Ascending aorta (tissue), 2 donors: ENCODE data around the gene DMRTC2. TPM values are rescaled to one million over a fixed set of nuclear protein-coding genes. Genes with fewer than 3 reads are reported as not detected.

Source experiments
- DNase-seq, 2 donors: peaks; one replicate each; pipeline ENCODE4 v3.0.0-alpha.2; 2019; ENCODE audit warnings: low spot score in 2 of 2
- H3K27ac ChIP-seq, 2 donors: fragments of 200-600 bp; sonication (generic); one replicate each; pipeline ENCODE4 v1.5.1; 2016 to 2017; ENCODE audit warnings: mild to moderate bottlenecking in 1 of 2
- H3K27me3 ChIP-seq: fragments of 200-600 bp; sonication (generic); one replicate; pipeline ENCODE4 v1.5.1; 2017
- H3K36me3 ChIP-seq, 2 donors: fragments of 200-600 bp; sonication (generic); one replicate each; pipeline ENCODE4 v1.5.1; 2016
- H3K4me1 ChIP-seq, 2 donors: fragments of 200-600 bp; sonication (generic); one replicate each; pipeline ENCODE4 v1.5.1; 2016 to 2017; ENCODE audit warnings: mild to moderate bottlenecking in 1 of 2
- H3K4me3 ChIP-seq, 2 donors: fragments of 200-600 bp; sonication (generic); one replicate each; pipeline ENCODE4 v1.5.1; 2016 to 2017; ENCODE audit warnings: mild to moderate bottlenecking in 1 of 2
- H3K9me3 ChIP-seq, 2 donors: fragments of 200-600 bp; sonication (generic); one replicate each; pipeline ENCODE4 v1.5.1; 2016
- intact Hi-C: fragments of 100-400 bp; cut with DNase I; formaldehyde crosslinking; loops from one replicate; pipeline ENCODE4 v1.15.1; 2023
- total RNA-seq: library from RNA; depleted of rRNA; stranded (reverse); fragments of >200 nt; gene quantifications from one replicate; pipeline ENCODE4 v1.1.0, GENCODE V29; 2016
- TF ChIP-seq, protein P1 (sequence below), 3 experiments: fragments of 200-600 bp in 2 of 3; fragments of 450-650 bp in 1 of 3; sonication (generic) in 2 of 3; IDR thresholded peaks; one replicate each; pipeline ENCODE4 v1.5.1; 2016 to 2019; ENCODE audit warnings: antibody characterized with exemption in 3 of 3, mild to moderate bottlenecking in 1 of 3, moderate library complexity in 1 of 3

The DMRTC2 gene
- total RNA-seq, 1 donor from 2014 or later = not detected

DNA sequence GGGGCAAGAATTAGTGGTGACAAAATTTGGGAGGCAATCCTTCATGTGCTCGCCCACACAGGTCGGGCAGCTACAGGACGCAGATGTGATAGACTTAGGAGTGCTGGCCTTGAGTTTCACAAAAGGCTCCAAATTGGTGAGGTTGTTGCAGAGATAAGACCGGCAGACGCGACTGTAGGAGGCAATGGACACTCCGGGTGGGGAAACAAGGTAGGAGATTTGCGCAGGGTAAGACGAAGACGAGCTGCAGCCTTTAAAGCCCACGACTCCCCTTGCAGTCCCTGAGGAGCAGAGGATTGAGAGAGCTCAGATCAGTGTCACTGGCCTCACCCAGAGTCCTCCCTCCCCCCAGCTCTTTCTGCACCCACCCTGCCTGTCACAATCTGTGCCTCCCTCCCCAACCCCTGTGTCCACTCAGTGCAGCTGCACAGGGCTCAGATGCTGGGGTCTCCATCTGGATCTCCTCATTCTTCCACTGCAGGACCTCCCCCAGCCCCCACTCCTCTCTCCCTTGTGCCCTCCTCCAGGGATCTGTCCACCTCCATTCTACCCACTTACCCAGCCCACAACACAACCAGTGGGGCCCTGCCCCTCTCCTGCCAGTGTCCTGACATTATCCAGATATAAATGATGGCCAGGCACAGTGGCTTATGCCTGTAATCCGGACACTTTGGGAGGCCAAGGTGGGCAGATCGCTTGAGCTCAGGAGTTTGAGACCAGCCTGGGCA is 6.7 kb upstream of the DMRTC2 start:
- Histone ChIP-seq H3K9me3 (no peaks in the 10 kb centered on the region), H3K4me1 (no peaks in the 10 kb centered on the region), H3K27me3 (no peaks in the 10 kb centered on the region), H3K4me3 (no peak overlapping the region), H3K36me3 (no peaks in the 10 kb centered on the region), H3K27ac (no peak overlapping the region)
- no peak for DNase-seq
- TF ChIP-seq, protein P1, sequence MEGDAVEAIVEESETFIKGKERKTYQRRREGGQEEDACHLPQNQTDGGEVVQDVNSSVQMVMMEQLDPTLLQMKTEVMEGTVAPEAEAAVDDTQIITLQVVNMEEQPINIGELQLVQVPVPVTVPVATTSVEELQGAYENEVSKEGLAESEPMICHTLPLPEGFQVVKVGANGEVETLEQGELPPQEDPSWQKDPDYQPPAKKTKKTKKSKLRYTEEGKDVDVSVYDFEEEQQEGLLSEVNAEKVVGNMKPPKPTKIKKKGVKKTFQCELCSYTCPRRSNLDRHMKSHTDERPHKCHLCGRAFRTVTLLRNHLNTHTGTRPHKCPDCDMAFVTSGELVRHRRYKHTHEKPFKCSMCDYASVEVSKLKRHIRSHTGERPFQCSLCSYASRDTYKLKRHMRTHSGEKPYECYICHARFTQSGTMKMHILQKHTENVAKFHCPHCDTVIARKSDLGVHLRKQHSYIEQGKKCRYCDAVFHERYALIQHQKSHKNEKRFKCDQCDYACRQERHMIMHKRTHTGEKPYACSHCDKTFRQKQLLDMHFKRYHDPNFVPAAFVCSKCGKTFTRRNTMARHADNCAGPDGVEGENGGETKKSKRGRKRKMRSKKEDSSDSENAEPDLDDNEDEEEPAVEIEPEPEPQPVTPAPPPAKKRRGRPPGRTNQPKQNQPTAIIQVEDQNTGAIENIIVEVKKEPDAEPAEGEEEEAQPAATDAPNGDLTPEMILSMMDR (IDR thresholded peaks at IDR 0.05) = no peak
- intact Hi-C loops = no loop called here

DNA sequence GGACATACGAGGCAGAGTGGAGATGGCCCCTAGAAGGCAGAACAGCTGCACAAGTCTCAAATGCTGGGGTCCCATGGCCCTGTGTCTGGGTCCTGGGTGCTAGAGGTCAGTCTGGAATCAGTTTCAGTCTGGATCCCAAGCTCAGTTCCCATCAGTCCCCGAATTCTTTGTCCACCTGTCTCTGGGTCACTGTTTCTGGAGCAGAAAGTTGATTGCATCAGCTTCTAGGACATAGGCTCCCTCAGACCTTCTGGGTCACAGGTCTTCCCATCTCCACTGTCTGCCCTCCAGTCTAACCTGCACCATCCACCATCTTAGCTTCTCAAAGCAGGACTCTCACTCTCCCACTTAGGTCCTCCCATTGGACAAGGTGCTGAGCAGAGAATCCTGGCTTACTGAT is 5.6 kb upstream of the DMRTC2 start:
- Histone ChIP-seq H3K27me3 (no peaks in the 10 kb centered on the region), H3K4me3 (no peak overlapping the region), H3K9me3 (no peaks in the 10 kb centered on the region), H3K4me1 (no peaks in the 10 kb centered on the region), H3K27ac (no peak overlapping the region), H3K36me3 (no peaks in the 10 kb centered on the region)
- TF ChIP-seq, protein P1 (IDR thresholded peaks at IDR 0.05) = no peak
- intact Hi-C loops = no loop called here
- no peak for DNase-seq

DNA sequence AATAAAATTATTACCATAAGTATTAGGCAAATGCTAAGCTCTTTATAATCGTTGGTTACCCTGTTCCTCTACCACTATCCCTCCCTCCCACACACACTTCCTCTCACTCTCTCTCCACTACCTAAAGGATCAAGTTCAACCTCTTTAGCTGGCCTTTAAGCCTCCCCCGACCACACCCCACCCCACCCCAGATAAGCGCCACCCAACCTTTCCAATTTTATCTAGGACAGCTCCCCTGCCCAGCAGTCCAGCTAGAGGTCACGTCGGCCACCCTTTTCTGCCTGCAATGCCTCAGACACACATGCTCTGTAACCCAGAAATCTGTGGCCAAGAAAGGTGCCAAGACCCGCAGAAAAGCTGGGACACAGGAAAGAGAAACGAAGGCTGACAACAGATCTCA is 1.5 kb upstream of the DMRTC2 start:
- Histone ChIP-seq H3K4me1 (no peaks in the 10 kb centered on the region), H3K4me3 (no peak overlapping the region), H3K9me3 (no peaks in the 10 kb centered on the region), H3K27me3 (no peaks in the 10 kb centered on the region), H3K36me3 (no peaks in the 10 kb centered on the region), H3K27ac (no peak overlapping the region)
- intact Hi-C loops = no loop called here
- TF ChIP-seq, protein P1 (IDR thresholded peaks at IDR 0.05) = no peak
- DNase-seq = no peak

DNA sequence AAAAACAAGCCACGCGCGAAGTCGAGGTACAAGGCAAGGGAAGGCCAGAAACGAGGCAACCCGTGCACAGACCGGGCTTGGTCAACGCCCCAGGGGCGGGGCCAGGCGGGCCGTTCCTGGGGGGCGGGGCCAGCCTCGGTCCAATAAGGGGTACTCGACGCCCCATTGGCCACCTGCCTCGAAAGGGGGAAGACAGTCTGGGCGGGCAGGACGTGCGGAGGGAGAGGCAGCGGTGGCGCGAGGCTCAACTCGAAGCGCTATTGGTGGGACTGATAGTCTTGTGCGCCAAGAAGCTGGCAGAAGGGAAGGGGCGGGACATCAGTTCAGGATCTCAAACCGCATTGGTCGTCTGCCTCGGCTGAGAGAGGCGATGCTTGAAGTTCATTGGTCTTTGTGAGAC is 241 bp upstream of the DMRTC2 start, which contains the start of gene LYPD4:
LYPD4 (minus strand) TSS at position 83 of the 400 bp plus-strand sequence. CDS start 5,398 bp downstream, outside the sequence.
- Histone ChIP-seq H3K4me1 (no peaks in the 10 kb centered on the region), H3K36me3 (no peaks in the 10 kb centered on the region), H3K9me3 (no peaks in the 10 kb centered on the region), H3K4me3 (no peak within 1 kb of the TSS), H3K27me3 (no peaks in the 10 kb centered on the region), H3K27ac (no peak within 1 kb of the TSS)
- TF ChIP-seq, protein P1 (IDR thresholded peaks at IDR 0.05) = no peak
- no peak for DNase-seq
- intact Hi-C loops = no loop called here

DNA sequence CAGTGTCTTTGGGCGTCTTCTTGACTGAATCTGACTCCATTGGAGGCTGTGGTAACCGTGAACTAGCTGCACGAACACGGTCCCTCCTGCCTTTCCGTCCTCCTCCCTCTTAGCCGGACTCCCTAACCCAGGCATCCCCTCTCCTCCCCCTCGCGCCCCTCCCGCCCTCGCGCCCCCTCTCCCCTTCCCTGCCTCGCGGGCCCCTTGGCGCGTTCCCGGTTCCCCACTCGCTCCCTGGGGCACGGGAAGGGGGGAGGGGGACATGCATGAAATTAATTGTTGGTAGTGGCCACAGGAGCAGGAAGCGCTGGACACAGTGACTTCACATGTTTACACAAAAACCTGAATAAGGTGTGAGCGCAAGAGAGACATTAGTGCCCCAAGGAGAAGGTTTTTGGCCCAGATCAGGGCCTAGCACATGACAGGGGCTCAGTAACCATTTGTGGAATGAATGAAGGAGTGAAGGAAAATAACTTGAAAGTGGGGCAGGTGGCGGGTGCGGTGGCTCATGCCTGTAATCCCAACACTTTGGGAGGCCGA is 279 bp downstream of the DMRTC2 start:
- Histone ChIP-seq H3K4me1 (no peaks in the 10 kb centered on the region), H3K36me3 (no peaks in the 10 kb centered on the region), H3K27ac (no peak overlapping the region), H3K27me3 (no peaks in the 10 kb centered on the region), H3K4me3 (no peak overlapping the region), H3K9me3 (no peaks in the 10 kb centered on the region)
- intact Hi-C loops = no loop called here
- DNase-seq = no peak
- TF ChIP-seq, protein P1 (IDR thresholded peaks at IDR 0.05) = no peak
